GM13976 (cell line): ENCODE data around the gene LCA5.

Experiments used
- DNase-seq: peaks from one replicate; pipeline ENCODE4 v3.0.0; 2012; ENCODE audit warnings: low spot score
- in situ Hi-C: fragments of 300-500 bp; cut with MboI; formaldehyde crosslinking; loops from one replicate; pipeline ENCODE4 v1.12.0; 2022; ENCODE audit warnings: low sequenced_read_pairs, mixed read lengths, inconsistent platforms; ENCODE audit not compliant: unreplicated experiment
- TF ChIP-seq, protein P1 (sequence below): IDR thresholded peaks from 2 replicates; pipeline ENCODE4 v1.5.1; 2012; ENCODE audit warnings: borderline replicate concordance, mild to moderate bottlenecking; ENCODE audit not compliant: insufficient read depth; ENCODE audit errors: extremely low read depth, missing control alignments, control extremely low read depth

Gene LCA5

DNA sequence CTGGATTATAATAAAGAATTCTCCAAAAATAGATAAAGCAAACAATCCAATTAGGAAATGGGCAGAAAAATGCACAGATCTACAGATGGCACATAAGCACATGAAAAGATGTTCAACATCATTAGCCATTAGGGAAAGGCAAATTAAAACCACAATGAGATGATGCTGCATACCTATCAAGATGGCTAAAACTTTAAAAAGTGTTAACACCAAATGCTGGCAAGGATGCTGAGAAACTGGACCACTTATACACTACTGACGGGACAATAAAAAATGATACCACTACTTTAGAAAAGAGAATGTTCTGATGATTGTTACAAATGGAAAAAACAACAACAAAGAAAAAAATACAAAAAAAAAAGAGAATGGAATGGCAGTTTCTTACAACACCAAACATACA, 26.5 kb downstream of the LCA5 start:
- in situ Hi-C loops, result no loop called here
- TF ChIP-seq, protein P1, sequence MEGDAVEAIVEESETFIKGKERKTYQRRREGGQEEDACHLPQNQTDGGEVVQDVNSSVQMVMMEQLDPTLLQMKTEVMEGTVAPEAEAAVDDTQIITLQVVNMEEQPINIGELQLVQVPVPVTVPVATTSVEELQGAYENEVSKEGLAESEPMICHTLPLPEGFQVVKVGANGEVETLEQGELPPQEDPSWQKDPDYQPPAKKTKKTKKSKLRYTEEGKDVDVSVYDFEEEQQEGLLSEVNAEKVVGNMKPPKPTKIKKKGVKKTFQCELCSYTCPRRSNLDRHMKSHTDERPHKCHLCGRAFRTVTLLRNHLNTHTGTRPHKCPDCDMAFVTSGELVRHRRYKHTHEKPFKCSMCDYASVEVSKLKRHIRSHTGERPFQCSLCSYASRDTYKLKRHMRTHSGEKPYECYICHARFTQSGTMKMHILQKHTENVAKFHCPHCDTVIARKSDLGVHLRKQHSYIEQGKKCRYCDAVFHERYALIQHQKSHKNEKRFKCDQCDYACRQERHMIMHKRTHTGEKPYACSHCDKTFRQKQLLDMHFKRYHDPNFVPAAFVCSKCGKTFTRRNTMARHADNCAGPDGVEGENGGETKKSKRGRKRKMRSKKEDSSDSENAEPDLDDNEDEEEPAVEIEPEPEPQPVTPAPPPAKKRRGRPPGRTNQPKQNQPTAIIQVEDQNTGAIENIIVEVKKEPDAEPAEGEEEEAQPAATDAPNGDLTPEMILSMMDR, result no peak
- DNase-seq, result no peak

DNA sequence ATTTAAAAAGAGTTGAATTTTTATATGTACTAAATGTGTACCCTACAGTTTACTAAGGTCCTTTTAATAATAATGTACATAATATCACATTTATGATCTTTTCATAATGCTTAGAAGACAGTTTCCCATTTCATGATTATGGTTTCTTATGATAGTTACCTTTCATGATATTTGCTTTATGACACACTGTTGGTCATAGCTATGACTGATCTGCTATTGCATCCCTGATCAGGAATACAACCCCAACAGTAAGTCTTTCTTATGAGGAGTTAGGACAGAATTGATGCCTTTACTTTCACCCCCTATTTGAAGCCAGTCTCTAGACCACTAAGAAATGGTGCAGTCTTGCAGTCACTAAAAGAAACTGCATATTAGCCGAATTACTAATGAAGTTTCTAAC, 31.0 kb downstream of the LCA5 start:
- in situ Hi-C loops, result no loop called here
- no peak for DNase-seq
- TF ChIP-seq, protein P1, result no peak

DNA sequence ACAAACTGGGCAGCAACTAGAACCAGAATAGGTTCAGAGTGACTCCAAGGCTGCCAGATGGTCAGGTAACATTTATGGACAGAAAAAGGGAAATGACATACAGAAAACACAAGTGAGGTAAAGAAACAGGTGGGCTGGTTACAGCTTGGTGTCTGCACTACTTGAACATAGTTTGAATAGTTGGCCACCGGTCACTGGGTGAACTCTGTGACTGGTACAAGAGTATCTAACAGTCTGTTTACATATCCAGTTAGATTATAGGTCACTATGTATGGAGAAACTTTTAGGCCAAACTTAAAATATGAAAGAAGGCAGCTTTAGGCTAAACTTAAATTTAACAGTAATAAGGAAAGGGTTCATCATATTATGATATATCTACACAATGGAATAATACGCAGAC, 32.9 kb downstream of the LCA5 start:
- no peak for DNase-seq
- TF ChIP-seq, protein P1, result no peak
- in situ Hi-C loops, result no loop called here

DNA sequence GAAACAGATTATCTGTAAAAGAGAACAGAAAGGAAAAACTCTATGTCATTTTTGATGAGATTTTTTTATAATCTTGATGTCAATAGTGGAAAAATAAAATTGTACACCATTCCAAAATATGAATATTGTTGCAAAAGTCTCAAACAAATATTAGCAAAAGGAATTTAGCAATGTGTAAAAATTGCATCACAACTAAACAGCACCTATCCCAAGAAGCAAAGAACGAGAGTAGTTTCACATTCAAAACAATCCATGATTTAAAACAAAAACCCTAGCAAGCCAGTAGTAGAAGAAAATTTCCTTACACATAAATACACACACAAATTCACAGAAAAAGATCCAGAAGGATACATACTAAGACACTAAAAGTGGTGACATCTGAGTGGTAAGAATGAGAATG, 38.4 kb downstream of the LCA5 start:
- in situ Hi-C loops, result no loop called here
- no peak for DNase-seq
- TF ChIP-seq, protein P1, result no peak

DNA sequence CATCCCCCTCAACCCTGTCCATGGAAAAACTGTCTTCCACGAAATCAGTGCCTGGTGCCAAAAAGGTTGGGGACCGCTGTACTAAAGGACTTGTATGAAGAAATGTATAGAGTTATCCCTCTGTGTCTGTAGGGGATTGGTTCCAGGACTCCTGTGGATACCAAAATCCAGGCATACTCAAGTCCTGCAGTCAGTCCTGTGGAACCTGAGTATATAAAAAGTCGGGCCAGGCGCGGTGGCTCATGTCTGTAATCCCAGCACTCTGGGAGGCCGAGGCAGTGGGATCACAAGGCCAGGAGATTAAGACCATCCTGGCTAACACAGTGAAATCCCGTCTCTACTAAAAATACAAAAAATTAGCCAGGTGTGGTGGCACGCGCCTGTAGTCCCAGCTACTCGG, 42.0 kb downstream of the LCA5 start:
- TF ChIP-seq, protein P1, result no peak
- in situ Hi-C loops, result no loop called here
- no peak for DNase-seq

DNA sequence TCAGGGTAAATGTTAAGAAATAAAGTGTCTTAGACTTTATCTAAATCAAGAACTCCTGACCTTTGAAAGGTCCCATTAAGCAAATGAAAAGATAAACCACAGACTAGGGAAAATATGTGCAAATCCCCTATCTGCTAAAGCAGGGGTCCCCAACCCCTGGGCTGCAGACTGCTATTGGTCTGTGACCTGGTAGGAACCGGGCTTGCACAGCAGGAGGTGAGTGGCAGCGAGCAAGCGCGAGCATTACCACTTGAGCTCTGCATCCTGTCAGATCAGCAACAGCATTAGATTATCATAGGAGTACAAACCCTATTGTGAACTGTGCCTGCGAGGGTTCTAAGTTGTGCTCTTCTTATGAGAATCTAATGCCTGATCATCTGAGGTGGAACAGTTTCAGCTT, 42.4 kb downstream of the LCA5 start:
- DNase-seq, result no peak
- TF ChIP-seq, protein P1, result no peak
- in situ Hi-C loops, result no loop called here

DNA sequence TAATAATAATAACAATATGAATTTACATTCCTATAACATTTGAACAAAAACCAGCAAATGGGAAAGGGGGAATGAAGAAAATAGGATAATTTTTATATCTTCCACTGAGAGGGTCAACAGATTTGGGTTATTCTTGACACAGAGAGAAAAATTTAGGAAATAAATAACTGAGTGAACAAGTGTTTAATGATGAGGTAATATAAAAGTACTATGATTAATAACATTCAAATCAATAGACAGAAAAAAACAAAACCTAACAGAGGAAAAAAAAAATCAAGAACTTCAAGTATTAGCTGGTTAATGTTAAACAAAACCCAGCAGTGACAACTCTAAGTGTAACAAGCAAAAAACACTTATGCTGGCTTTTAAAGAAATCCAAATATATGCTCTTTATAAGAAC, 66.5 kb downstream of the LCA5 start:
- in situ Hi-C loops, result no loop called here
- DNase-seq, result no peak
- TF ChIP-seq, protein P1, result no peak
